22Rv1 (cell line): ENCODE results near the gene TP53AIP1.

Source experiments
- CTCF ChIP-seq: fragments of 450-650 bp; IDR thresholded peaks from 2 replicates; pipeline ENCODE4 v1.5.1; 2017; ENCODE audit warnings: mild to moderate bottlenecking
- ZFX ChIP-seq: fragments of 450-650 bp; IDR thresholded peaks from 2 replicates; pipeline ENCODE4 v1.6.1; 2017; ENCODE audit warnings: antibody characterized with exemption, borderline replicate concordance

GRCh38 chr11:128909438-128910125 lies 33.1 kb downstream of the TP53AIP1 start:
- no peak for TF ChIP-seq CTCF
- no peak for TF ChIP-seq ZFX
